ENCODE results near the gene XPNPEP3.
"Not testable (repeated sequence)": the region's sequence is repeated elsewhere in the genome, so short reads cannot be mapped to it uniquely, and the experiment has no call there.

Gene XPNPEP3

DNA sequence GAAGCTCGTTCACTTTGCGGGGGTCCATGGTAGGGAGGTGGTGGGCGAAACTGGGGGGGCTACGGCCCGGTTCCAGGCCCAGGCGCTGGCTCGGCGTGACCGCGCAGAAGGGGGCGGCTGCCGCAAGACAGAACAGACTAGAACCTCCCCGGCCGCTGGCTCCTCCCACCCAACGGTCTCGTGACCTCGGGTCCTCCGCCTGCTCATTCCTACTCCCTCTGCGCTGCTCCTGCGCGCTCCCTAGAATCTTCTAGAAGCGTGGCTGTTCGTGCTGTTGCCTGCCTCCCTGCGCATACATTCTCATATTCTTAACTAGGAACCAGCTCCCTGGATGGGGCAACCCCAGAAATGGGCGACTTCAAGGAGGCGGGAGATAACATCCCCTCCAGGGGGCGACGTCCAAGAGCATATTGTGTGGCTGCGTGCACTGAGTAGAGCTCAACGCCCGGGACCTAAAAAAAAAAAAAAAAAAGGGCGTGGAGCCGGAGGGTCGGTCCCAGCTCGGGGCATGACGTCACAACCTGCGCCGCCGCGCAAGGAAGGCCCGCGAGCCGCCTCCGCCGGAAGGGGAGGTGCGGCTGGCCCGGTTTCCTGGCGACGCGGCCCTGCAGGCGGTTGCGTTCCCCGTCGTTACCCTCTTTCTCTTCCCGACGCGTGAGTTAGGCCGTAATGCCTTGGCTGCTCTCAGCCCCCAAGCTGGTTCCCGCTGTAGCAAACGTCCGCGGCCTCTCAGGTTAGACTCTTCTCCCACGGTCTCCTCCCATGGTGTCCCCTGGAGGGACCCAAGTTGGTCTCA lies at the start of gene XPNPEP3, which contains the start of gene ST13:
XPNPEP3 (plus strand) TSS at position 636 of the 796 bp plus-strand sequence; CDS start at position 670, 34 bp downstream.
ST13 (minus strand) TSS at position 127 of the 796 bp plus-strand sequence; CDS start at position 28, 99 bp downstream.
- peak; percentile 96 for DNase-seq (ENCODE audit: low read depth)

GRCh38 chr22:40808018-40808841 lies 48.7 kb upstream of the XPNPEP3 start:
- no peak for DNase-seq (ENCODE audit: low read depth)

GRCh38 chr22:40813912-40814315 lies 43.0 kb upstream of the XPNPEP3 start:
- DNase-seq (ENCODE audit: low read depth): no peak

DNA sequence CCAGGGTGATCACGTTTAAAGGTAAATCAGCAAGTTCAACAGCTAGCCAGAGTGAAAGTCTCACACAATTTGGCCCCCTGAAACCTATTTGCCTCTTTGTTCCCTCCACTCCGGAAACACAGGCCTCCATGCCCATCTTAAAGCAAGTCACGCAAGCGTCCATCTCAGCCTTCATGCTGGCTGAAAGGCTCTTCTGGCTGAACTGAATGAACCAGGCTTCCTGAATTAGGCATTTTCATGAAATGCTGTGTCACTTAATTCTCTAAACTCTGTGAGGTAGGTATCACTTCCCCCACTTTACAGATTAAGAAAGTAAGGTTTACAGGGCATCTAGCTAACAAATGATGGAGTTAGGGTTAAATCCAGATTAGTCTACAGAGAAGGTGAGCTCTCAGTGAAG lies 39.2 kb upstream of the XPNPEP3 start:
- DNase-seq (ENCODE audit: low read depth): no peak

DNA sequence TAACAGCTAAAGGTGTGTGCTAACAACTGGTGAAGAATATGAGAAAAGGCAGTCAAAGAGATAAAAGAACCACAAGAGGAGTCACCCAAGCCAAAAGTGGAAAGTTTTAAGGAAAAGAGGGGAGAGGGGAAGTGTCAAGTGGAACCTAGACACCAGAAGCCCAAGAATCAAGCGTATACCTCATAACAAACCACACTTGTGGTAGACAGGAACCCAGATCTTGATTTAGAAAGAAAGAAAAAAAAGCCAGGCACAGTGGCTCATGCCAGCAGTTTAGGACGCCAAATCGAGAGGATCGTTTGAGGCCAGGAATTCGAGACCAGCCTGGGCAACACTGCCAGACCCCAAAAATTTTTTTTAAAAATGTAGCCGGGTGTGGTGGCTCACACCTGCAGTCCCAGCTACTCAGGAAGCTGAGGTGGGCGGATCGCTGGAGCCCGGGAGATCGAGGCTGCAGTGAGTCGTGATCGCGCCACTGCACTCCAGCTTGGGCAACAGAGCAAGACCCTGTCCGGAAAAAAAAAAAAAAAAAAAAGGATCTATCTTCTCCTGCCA lies 38.7 kb upstream of the XPNPEP3 start:
- no peak for DNase-seq (ENCODE audit: low read depth)

- DNase-seq (ENCODE audit: low read depth): peak; percentile 81
Observed at GRCh38 chr22:40818747-40819598, 38.0 kb upstream of the XPNPEP3 start, which contains the start of gene SLC25A17. SLC25A17 (minus strand) TSS chr22:40819346; CDS start chr22:40819248, 98 bp downstream.

DNA sequence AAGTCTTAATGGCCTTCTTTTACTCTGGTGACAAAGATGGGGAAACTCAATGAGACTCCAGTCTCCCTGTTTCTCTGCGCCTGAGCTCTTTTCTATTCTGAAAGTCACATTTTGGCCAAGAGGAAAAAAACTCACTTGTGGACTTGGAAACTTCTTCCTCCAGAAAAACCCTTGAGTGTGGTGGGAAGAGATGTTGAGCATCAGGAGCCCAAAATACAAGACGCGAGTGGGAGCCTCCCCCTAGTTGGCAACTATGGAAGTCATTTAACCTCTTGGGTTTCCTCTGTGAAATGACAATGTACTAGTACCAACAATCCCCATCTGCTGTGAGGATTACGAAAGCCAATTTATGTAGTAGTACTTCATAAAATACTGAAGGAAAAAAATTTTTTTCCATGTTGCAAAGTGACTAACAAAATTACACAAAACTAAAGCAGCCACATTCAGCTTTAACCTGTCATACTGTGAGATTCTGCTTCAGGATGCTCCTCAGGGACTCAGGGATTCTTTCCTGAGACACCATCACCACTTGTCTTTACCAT lies 37.3 kb upstream of the XPNPEP3 start:
- no peak for DNase-seq (ENCODE audit: low read depth)

- DNase-seq (ENCODE audit: low read depth): no peak
Observed at GRCh38 chr22:40823426-40823825, 33.5 kb upstream of the XPNPEP3 start.

DNA sequence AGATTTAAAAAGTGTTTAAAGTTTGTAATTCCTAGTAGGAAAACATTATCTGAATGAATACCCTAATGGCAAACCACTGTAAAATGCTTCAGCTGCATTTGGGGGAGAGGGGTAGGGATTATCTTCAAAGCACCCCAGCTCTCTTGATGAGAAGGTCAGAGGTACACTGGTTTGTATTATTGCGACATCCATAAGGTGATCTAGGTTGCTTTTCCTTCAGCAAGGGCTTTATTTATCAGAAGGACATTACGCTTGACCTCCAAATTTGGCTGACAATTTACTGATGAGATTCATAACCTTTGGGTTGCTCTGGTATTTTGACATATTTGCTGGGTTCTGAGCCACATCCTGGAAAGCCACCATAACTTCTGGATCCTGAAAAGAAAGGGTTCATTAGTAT lies 30.7 kb upstream of the XPNPEP3 start:
- DNase-seq (ENCODE audit: low read depth): not testable (repeated sequence)

- DNase-seq (ENCODE audit: low read depth): no peak
Observed at GRCh38 chr22:40826984-40827741, 29.8 kb upstream of the XPNPEP3 start.

- no peak for DNase-seq (ENCODE audit: low read depth)
Observed at GRCh38 chr22:40829131-40829530, 27.8 kb upstream of the XPNPEP3 start.

GRCh38 chr22:40834619-40835018 lies 22.3 kb upstream of the XPNPEP3 start:
- DNase-seq (ENCODE audit: low read depth): no peak

DNA sequence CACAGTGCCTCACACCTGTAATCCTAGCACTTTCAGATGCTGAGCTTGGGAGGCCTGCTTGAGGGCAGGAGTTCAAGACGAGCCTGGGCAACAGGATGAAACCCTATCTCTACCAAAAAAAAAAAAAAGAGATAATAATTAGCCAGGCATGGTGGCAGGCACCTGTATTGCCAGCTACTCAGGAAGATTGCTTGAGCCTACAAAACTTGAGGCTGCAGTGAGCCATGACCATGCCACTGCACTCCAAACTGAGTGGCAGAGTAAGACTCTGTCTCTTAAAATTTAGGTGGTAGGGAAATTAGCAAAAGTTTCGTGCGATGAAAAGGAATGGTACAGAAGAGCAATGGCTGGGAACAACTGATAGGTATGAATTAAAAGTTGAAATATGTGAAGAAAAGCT lies 18.5 kb upstream of the XPNPEP3 start:
- DNase-seq (ENCODE audit: low read depth): no peak

GRCh38 chr22:40844951-40845350 lies 12.0 kb upstream of the XPNPEP3 start:
- DNase-seq (ENCODE audit: low read depth): no peak

DNA sequence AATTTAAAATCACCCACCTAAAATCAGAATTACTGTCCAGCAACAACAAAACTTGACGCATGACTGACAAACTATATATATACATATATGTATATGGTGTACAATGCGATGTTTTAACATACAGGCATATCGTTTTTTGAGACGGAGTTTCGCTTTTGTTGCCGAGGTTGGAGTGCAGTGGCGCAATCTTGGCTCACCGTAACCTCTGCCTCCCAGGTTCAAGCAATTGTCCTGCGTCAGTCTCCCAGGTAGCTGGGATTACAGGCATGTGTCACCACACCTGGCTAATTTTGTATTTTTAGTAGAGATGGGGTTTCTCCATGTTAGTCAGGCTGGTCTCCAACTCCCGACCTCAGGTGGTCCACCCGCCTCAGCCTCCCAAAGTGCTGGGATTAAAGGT lies 11.1 kb upstream of the XPNPEP3 start:
- DNase-seq (ENCODE audit: low read depth): not testable (repeated sequence)

DNA sequence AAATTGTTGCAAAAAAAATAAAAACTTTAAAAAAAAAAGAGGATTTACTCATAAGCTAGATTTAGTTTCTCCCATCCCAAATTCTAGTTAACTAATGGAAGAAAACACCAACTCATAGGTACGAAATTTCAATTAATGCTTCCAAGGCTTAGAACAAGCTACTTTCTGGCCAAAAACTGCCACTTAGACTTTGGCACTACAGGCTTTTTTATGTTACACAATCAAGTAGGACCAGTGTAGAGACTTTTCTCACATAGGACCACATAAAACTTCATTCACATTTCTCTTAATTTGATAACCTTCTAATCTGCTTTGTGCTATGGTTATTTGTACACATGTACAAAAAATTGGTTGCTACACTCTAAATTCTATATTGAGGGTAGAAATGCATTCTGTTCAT lies 3.6 kb upstream of the XPNPEP3 start:
- DNase-seq (ENCODE audit: low read depth): no peak

DNA sequence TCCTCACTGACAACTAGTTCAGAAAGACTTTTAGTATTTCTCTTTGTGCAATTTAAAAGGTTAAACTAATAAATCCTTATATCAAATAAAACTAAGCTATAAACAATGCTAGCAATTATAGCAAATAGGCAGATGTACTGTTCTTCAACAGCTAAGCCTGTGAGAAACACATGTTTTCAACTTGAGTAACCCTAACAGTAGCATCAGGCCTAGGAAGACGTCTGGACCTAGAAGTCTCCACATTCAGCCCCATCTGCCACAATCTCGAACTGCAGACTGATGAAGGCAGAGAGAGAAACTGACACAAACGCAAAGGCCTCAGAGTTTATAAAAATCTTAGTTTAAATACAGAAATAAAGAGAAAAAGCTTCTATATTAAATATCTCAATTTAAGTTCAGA lies 3.0 kb upstream of the XPNPEP3 start:
- no peak for DNase-seq (ENCODE audit: low read depth)

GRCh38 chr22:40855071-40855978 lies 1.6 kb upstream of the XPNPEP3 start:
- DNase-seq (ENCODE audit: low read depth): no peak

- DNase-seq (ENCODE audit: low read depth): no peak
Observed at GRCh38 chr22:40855979-40856512, 902 bp upstream of the XPNPEP3 start.
